GM21381 (cell line): Measurements from ENCODE around the gene BTRC.
"Not testable (repeated sequence)": the region's sequence is repeated elsewhere in the genome, so short reads cannot be mapped to it uniquely, and the experiment has no call there.

Experiments used
- ATAC-seq: cut with Tn5 transposase; IDR thresholded peaks from one replicate; pipeline ENCODE4 v1.9.1; 2021; ENCODE audit warnings: mild to moderate bottlenecking, moderate library complexity; ENCODE audit not compliant: unreplicated experiment

Gene BTRC

DNA sequence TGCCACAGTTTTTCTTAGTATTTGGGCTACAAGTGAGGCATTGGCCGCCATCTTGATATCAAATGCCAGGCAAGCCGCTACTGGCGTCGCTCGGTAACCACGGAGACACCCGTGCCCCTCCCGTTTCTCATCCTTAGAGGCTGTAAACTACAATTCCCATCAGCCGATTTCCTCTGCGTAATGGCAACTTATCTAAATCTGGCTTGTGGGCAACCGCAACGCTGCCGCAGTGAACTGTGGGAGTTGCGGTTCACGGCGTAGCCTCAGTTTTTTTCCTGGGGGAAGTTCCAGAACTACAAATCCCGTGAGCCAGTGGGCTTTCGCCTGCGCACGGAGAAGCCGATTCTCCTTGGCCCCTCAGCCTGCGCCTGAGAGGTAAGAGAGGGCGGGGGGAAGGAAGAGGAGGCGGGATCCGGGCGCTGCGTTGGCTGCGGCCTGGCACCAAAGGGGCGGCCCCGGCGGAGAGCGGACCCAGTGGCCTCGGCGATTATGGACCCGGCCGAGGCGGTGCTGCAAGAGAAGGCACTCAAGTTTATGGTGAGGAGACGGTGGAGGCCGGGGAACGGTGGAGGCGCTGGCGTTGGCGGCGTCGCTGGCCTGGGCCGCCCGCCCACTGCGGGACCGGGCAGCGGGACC is at the start of gene BTRC:
TSS of gene BTRC (plus strand) at position 474 of the 636 bp plus-strand sequence. CDS start at position 490, 16 bp downstream.
- peak; percentile 93 for ATAC-seq

DNA sequence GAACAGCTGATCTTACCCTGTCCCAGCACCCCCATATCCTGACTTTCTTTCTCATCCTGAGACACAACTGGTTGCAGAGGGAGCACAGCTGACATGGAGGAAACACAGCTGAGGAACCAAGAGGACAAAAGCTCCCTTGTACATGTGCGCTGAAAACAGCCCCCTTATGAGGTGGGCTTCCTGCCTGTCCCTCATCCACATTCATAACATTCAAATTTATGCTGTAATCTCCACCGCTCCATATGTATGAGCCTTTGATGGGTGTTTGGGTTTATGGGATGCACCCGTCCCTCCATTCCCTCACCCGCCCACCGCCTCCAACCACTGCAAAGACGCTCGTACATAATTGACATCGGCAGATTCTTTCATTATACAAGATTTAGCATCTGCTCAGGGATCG is 49.6 kb upstream of the BTRC start:
- no peak for ATAC-seq

DNA sequence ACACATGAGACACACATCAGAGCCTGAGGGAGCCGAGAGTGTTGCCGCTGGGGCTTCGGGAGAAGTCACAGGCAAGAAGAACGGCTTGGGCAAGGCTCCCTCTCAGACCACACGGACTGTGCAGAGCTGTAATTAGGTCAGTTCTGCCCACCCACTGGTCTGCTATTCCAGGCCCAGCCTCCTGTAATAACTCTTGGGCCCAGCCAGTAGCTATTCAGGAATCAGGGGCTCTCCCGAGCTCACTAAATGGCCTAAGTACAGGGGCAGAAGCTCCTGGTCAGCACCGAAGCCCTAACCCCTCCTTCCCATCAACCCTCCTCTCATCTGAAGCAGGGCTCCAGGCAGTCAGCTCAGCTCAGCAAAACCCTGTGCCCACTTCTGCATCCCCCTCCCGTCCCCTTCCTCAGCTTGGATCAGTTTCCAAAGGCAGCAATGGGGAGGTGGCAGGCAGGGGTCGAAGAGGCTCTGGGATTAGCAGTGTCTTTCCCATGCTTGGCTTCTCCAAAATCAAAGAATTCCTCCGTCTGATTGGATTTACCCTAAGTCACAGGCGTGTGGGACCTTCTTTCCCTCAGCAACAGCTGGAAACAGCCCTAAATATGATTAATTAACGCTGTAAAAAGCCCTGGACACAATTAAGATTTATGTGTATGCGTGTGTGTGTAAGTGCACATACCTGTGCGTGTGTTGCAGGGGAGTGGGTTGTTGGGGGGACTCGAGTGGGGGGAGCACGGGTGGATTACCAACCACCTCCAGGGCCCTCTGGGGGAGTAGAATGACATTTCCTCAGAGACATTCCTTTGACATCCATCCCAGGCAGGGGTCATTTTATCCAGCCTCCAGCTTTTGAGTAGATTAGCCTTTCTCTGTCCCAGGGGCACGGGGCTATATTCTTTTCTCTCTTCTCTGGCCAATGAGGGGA is 48.4 kb upstream of the BTRC start:
- no peak for ATAC-seq

DNA sequence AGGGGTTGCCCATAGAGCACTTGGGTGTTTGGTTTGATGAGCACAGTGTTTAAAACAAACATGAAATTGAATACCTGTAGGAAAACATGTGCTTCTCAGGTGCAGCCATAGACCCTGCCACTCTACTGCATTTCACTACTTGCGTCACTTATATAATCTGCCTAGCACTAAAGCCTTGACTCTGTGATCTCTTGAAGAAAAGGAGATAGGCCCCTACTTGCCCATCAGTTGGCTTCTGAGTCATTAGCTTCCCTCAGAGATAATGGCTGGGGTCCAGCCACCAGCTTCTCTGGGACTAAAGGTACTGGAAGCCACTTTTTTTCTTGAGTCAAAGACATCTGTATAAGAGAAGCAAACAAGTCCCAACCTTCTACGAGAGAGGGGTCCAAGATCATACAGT is 45.9 kb upstream of the BTRC start:
- no peak for ATAC-seq

DNA sequence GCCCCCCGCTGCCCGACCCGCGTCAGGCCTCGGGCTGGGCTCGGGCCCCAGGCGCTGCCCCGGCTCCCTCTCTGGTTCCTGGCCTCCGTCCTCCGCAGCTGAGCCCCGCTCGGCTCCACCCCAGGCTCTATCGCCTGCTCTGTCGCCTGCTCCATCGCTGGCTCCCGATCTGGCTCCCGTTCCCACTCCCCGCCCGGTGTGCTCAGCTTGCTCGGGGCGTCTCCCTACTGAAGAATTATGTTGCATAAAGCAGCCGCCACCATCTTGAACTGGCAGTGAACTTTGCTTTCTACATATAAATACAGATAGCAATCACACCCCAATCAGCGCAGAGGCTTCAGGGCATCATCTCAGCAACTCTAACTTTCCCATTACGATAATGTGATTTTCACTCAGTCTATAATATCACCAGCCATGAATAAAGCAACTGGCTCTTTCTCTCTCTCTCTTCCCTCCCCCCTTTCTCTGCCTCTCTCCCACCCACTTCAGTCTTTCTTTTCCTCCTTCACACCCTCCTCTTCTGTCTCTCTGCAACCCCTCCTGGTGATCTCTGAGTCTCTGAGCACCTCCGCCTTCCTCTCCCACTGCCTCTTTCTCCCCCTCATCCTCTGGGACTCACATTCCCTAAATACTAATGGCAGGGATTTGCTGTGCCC is 43.3 kb upstream of the BTRC start:
- ATAC-seq, result no peak

DNA sequence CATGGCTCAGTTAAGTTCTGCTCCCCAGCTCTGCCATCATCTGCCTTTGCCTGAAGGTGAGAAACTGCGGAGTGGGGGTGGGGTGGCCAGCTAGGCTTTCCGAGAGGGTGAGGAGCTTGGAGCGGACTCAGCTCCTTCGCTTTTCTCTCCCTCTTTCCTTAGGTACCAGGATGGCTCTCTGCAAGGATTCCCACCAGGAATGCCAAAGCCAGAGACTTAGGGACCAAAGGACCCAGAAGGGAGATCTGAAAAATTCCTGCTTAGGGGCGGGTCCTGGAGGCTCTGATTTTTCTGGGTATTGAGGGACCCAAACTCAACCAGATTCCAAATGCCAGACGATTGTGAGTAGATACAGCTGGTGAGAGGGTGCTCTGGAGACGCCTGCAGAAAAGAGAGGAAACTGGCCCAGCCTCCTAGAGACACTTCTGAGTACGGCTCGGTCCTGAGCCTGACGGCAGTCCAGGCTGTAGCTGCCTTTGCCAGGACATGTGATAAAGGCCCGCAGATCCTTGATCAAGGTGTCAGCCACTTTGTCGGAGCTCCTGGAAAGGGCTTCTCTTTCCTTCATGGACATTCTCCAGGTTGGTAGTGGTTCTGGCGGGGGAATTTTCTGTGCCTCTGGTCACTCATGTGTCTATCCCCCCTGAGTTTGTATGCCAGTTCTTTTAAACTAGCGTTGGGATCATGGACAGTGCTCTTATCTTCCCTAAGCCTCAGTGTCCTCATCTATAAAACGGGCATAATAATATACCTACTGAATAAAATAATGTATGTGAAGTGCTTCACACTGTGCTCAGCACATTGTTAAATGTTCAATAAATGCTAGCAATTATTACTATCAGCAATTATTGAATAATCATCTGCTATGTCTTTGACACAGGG is 42.5 kb upstream of the BTRC start:
- ATAC-seq, result no peak

DNA sequence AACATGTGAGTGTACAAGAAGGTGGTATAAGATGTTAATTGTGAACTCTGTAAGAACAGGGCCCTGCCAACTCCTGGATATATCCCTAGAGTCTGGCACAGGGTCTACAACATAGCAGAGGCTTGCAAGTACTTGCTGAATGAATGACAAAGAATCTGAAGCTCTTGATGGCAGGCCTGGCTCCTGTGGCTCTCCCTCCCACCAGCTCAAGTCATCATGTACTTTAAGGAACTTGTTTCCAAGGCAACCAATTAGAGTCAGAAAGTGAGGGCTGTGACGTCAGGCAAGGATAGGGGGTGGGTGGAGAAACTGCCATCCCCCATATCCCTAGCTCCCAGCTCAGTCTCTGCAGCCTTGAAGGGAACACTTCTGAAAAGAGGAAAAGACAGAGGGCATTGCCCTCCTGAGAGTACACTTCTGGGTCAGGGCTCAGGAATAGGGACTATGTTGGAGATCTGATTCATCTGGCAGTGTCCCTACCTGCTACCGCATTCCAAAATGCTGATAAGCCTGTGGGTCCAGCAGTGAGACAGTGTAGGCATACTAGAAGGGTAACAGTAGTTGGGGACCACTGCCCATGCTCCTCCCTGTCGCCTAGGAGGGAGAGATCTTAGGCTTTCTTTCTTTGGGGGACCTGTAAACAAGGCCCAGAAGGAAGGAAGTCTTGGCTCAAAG is 34.6 kb upstream of the BTRC start:
- ATAC-seq, result no peak

DNA sequence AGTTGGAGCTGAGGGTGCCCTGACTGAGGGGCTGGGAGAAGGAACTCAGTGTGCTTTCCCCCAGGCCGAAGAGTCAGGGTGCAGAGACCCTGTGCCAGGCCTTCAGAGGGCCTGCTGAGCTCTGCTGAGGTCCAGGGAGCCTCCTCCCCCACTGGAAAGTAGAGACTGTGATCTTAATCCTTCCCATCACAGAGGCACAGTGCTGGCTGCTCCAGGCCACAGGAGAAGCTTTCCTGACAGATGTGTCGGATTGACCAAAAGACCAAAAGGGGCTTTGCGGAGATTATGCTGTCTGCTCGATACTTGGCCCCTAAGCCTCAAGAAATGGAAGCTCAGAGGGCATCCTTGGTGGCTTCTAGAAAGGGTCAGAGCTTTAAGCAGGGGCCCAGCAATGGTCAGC is 32.9 kb upstream of the BTRC start:
- ATAC-seq, result no peak

DNA sequence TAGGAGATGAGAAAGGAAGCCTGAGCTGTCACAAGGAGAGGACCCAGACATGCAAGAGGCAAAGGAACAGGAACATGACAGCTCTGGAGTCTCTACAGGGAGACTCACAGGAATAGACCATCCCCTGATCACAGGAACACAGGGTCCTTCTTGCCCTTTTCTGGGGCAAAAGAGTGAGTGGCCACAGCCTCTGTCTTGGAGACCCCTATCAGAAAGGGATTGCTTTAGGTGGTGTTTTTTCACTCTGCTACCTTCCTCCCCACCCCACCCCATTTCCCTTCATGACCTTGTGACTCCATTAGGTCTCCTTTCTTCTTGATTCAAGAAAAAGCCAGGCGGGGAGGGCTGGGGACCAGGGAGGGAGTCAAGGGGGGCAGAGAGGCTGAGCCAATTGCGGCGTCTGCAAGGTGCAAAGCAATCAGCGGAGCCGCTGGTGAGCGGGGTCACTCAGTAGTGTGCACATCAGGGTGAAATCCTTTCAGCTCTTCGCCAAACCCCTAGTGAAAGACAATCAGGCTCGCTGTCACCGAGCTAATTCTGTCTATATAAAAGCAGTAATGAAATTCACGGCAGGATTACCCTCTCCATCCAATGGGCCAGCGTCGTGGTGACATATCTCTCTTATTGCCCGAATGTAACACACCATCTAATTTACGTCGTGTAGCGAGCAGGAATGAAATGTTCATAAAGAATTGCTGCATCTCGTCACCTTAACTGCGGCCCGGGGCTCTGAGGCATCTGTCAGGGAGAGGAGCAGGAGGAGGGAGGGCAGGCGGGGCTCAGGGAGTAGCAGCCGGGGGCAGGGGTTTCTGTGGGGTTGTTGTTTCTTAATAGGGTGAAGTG is 31.5 kb upstream of the BTRC start:
- ATAC-seq, result no peak

DNA sequence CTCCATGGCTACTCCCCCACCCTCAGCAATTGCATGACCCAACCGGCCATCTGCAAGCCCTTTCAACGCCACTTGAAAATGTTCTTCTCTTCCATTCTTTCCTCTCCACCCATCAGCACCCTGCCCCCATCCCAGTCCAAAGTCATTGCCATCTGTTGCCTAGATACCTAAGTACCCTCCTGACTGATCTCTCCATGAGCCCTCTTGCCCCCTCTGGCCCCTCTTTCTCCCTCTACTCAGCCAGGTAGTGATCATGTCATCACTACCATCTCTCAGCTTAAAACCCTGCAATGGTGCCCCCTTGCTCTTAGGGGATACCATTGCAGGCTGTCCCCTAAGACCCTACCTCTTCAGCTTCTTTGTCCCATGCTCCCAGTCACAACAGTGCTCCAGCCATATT is 30.5 kb upstream of the BTRC start:
- ATAC-seq, result no peak

DNA sequence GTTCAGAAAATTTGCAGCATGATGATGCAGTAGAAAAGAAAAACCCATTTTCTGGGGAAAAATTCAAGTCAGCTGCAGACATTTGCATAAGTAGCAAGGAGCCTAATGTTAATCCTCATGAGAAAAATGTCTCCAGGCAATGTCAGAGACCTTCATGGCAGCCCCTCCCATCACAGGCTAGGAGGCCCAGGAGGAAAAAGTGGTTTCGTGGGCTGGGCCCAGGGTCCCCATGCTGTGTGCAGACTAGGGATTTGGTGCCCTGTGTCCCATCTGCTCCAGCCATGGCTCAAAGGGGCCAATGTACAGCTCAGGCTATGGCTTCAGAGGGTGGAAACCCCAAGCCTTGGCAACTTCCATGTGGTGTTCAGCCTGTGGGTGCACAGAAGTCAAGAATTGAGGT is 26.5 kb upstream of the BTRC start:
- ATAC-seq, result not testable (repeated sequence)

DNA sequence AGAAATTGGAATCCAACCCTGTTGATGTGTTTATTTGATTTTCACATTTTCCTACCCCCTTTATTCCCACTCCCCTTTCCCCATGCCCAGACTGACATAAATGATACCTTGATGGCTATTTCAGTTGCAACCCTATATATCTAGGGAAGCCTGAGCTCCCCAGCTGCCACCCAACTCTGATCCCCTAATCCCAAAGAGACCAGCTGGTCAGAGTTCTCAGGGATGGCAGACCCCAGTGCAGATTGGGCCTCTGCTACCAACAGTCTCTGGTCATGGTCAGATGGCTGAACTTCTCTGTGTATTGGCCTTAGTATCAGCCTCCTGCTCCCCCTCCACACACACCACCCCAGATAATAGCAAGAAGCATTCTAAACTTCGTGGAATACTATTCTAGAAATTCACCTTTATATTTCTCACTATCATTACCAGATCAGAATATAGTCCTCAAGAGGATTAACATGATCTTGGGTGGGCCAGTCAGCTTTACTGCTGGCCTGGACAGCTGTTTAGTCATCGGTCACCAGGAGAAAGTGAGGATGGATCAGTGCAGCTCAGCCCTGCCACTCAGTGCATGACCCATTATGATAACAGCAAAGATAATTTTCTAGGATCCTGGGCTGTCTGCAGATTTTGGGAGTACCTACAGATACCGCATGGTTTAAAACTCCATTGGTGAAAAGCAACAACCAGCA is 24.5 kb upstream of the BTRC start:
- no peak for ATAC-seq

DNA sequence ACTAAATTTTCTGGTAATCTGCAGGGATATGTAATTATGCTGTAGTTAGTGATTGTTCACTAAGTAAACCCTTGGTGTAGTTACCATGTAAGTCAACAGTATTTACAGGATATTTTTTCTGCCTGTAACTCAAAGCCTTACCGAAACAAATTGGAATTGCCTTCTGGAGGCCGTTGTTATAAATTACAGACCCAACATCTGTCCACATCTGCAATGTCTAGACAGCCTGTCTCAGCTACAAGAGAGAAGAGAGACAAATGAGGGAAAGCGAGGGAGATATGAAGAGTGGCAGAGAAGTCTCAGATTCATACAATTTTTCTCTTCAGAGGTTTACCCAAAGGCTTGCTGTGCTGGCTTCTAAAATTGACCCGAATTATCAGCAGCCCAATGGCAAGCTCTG is 23.7 kb upstream of the BTRC start:
- ATAC-seq, result no peak

DNA sequence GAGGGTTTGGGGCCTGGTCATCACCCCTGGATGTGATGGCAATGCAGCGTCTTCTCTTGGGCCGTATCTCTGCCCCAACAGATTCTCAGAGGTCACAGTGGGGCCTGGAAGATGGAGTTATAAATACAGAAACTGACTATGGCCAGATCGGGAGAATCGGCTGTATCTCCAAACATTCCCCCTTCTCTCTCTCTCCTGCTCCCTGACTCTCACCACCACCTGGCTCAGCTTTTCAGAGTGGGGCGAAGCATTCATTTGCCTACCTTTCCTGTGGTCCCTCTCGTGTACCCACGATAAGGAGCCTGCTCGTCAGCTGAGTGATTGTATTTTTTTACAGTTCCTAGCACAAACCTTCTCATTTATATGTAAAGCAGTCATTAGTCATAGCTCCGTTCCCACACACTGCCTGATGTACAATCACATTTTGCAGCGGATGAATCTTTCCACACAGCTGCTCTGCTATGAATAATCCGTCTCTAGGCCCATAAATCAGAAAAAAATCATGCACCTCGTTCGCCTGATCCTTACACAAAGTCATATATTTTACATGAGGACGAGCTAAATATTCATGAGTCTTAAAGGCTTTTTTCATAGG is 23.2 kb upstream of the BTRC start:
- ATAC-seq, result no peak

DNA sequence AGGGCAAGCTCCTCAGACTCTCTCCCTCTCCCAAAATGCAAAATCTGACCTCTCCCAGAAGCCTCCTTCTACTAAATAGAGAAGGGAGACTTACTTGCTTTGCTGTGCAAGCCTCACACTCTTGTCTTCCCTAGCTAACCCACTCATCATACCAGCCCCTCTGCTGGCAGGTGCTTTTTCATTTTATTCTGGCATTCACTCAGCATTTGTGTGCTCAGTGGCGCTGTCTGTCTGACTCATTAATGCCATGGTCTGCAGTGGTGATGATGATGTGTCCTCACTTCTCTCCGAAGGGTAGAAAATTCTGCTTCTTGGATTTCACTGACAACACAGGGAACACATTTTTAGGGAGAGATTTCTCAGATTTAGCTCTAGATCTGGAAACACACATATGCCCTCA is 22.0 kb upstream of the BTRC start:
- ATAC-seq, result no peak

DNA sequence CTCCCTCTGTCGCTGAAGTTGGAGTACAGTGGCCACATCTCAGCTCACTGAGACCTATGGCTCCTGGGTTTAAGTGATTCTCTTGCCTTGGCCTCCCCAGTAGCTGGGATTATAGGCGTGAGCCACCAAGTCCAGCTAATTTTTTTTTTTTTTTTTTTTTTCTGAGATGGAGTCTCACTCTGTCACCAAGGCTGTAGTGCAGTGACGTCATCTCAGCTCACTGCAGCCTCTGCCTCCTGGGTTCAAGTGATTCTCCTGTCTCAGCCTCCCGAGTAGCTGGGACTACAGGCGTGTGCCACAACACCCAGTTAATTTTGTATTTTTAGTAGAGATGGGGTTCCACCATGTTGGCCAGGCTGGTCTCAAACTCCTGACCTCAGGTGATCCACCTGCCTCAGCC is 19.7 kb upstream of the BTRC start:
- not testable (repeated sequence) for ATAC-seq

DNA sequence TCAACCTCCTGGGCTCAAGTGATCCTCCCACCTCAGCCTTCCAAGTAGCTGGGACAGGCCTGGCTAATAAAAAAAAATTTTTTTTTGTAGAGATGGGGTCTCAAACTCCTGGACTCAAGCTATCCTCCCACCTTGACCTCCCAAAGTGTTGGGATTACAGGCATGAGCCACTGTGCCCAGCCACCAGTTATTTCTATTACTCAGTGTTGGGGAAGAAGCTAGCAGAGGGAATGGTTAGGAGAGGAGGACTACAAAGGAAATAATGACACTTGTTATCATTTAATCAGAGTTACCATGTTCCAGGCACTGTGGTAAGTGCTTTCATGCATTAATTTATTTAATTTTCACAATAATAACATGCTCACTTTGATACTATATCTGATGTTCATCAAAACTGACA is 17.6 kb upstream of the BTRC start:
- no peak for ATAC-seq

DNA sequence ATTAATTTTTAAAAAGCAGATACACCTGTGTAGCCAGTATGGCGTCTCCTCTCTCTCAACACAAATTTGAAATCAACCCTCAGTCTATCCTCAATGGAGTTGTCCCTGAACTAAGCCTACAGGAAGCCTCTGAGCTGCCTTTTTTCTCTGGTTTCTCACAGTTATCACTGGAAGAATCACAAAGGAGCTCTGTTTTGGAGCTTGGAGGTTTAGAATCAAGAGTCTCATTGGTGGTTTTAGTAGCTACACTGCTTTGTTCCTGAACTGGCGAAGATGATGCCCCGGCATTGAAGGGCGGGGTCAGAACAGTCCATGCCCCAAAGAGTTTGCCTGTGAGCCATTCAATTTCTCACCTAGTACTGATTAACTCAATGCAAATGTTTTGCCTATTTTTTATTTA is 16.1 kb upstream of the BTRC start:
- no peak for ATAC-seq
